SKM-1 treated with dmso at 0.1 percent for 144 hours (cell line): ENCODE results near the gene WASF2.
"Not testable (repeated sequence)": the region's sequence is repeated elsewhere in the genome, so short reads cannot be mapped to it uniquely, and the experiment has no call there.

Source experiments
- DNase-seq: peaks from one replicate; lab custom pipeline; 2025; ENCODE audit not compliant: unreplicated experiment; lab: John Stamatoyannopoulos, UW

Gene WASF2

GRCh38 chr1:27521861-27522431 lies 32.0 kb upstream of the WASF2 start:
- no peak for DNase-seq

DNA sequence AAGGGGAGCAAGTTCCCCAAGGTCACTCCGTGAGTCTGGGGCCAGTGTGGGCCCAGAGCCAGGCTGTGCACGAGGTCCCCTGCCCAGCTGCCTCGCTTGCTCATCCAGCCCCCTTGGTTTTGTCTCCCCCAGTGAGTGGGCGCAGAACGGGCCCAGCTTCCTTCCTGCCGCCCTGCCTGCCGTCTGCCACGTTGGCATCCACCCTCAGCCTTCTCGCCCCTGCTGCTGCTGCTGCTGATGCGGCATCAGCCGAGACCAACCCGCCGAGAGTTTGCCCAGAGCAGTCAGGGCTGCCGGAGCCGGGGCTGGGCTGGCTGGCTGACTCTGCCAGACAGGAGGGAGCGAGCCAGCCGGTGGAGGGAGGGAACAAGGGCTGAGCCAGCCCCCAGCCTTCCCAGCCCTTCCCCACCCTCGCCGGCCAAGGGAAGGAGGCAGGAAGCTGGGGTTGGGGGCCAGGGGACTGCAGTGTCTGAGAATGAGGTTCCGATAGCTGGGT lies 31.4 kb upstream of the WASF2 start:
- no peak for DNase-seq

- no peak for DNase-seq
Observed at GRCh38 chr1:27520651-27521050, 30.7 kb upstream of the WASF2 start.

GRCh38 chr1:27519331-27520258 lies 29.6 kb upstream of the WASF2 start:
- no peak for DNase-seq

DNA sequence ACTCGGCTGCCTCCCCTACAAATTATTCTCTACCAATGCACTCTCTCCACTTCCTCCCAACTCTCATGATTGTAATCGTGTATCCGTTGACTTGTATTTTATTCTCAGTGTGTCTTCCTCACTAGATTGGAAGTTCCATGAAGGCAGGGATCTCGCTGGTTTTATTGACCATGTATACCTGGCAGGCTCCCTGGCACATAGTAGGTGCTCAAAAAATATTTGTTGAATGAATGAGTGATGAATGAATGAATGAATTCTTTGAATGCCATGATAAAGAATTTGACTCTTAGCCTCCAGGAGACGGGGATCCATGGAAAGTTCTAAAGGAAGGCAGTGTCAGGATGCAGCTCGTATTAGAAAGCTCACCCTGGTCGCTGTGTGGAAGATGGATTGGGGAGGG lies 28.8 kb upstream of the WASF2 start:
- DNase-seq, result no peak

DNA sequence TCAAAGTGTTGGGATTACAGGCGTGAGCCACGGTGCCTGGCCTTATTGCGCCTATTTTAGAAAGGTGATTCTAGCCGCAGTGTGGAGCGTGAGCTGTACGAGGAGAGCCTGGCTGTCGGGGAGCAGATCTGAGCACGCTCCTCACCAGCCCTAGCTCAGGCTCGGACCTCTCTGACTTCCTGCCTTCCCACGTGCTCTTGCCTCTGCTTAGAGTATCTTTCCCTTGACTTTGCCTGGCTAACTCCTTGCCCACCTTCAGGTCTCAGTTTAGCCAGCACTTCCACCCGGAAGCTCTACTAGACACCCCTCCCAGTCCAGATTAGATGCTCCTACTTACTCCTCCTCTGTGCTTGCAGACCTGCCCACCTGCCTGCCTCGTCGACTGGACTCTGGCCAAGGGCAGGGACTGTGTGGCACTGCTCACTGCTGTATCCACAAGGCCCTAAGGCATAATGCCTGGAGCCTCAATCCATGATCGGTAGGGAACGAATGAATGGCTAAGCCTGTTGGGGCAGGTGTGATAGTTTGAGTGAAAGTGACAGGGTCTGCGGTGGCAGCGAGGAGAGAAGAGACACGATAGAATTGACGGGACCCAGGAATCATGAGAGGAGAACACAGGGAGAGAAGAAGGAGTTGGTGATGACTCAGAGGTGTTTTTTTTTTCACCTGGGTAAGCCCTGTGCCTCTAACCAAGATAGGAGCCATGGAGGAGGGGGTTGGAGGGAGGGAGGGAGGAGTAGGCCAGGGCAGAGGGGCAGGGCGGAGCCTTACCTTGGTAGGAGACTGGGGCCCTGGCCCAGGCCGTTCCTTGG lies 28.1 kb upstream of the WASF2 start:
- no peak for DNase-seq

DNA sequence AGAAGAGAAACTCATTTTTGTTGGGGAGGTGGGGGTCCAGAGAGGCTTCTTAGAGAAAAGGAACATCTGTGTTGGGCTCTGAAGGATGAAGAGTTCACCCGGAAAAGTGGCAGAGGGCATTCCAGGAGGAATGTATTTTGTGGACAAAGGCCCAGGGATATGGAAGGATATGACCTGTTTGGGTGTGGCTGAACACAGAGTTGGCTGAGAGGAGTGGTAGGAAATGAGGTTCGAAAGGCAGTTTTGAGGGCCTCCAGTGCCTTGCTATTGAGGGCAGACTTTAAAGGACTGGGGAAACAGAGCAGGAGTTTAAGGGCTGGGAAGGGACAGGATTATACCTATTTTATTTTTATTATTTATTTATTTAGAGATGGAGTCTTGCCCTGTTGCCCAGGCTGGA lies 27.3 kb upstream of the WASF2 start:
- no peak for DNase-seq

DNA sequence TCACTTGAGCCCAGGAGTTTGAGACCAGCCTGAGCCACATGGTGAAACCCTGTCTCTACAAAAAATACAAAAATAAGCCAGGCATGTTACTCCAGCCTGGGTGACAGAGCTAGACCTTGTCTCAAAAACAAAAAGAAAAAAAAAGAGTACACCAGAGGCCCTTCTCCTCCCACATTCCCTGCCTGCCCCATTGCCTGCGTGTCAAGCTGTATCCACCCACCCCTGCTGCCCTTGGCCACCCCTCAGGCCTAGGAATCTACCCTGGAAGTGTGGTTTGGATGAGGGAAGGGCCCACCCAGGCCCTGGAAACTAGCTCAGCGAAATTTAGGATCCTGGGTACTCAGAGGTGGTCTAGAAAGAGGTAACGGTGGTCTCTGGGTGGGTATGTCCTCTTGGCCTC lies 25.7 kb upstream of the WASF2 start:
- DNase-seq, result no peak

DNA sequence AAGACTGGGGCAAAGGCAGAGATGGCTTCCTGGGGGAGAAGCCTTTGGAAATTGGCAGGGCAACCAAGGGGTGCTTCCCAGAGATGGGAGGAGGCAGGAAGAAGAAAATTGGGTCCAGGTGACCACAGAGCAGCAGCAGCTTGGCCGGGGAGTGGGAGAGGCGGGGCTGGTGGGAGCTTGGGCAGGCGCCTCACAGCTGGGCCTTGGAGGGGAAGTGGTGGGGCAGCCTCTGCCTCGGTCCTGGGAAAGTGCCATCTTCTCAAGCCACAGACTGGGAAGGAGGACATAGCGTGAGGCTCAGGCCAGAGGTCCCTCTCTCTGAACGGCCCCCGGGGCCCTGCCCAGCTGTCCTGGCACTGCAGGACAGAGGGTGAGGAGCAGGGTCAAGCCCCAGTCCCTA lies 24.0 kb upstream of the WASF2 start:
- DNase-seq, result peak; percentile 10

GRCh38 chr1:27513528-27513927 lies 23.6 kb upstream of the WASF2 start:
- peak; percentile 14 for DNase-seq

GRCh38 chr1:27509127-27510080 lies 19.4 kb upstream of the WASF2 start:
- no peak for DNase-seq

DNA sequence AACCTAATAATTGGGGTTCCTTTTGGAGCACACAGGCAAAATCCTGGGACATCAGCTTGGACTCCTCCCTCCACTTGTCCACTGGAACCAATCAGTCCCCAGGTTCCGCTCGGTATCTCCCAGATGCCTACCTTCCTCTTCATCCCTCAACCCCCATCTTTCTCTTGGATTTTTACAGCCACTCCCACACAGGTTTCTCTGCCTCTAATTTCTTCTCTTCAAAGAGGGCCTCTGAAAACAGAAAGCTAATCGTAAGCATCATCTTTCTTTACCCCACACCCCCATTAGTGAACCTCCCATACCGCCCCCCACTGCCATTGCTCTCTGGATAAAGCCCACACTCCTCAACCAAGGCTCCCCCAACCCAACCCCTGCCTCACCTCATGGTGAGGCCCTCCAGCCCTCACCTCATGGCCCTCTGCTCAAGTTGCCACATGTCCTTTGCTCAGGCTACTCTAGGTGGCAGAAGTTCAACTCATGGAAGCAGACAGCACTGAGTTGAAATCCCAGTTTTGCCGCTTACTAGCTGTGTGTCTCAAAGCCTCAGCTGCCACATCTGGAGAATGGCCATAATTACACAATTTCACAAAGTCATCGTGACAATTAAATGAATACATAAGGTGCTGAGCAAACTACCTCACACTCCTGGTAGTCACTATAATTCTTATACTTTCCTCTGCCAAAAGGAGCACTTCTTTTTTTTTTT lies 18.1 kb upstream of the WASF2 start:
- DNase-seq, result no peak

DNA sequence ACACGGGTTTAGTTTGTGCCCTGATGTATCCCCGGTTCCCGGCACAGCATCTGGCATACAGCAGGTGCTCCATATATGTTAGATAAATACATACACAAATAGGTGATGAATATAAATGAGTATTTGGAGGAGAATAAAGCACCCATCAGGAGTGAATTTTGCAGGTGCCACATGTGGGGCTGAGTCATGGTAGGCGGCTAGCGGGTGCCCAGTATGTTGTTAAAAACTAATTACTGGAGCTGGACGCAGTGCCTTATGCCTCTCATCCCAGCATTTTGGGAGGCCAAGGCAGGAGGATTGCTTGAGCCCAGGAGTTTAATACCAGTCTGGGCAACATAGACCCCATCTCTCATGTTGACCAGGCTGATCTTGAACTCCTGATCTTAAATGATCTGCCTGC lies 16.7 kb upstream of the WASF2 start:
- DNase-seq, result no peak

GRCh38 chr1:27505420-27505680 lies 15.4 kb upstream of the WASF2 start:
- no peak for DNase-seq

- DNase-seq, result no peak
Observed at GRCh38 chr1:27504588-27505419, 14.8 kb upstream of the WASF2 start.

- no peak for DNase-seq
Observed at GRCh38 chr1:27503844-27504587, 14.0 kb upstream of the WASF2 start.

DNA sequence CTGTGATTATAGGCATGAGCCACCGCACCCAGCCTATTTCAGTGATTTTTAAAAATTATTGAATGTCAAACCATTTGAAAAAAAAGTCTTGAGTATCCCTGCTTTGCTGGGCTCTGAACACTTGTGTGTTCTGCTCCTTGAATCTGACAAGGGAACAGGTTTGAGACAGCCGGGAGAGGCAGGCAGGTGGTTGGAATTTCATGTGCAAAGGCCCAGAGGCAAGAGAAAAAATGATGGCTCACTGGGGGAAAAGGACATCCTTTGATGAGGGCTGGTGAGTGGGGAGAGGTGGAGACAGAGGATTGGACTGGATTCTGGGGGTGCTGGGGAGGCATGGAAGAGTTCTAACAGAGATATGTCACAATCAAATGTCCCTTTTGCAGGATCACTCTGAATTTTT lies 13.1 kb upstream of the WASF2 start:
- DNase-seq, result no peak

GRCh38 chr1:27501159-27501558 lies 11.2 kb upstream of the WASF2 start:
- DNase-seq, result not testable (repeated sequence)

- no peak for DNase-seq
Observed at GRCh38 chr1:27499142-27499541, 9.2 kb upstream of the WASF2 start.
